Measurements from ENCODE around the gene MEA1. TPM values are rescaled to one million over a fixed set of nuclear protein-coding genes. Genes with fewer than 3 reads are reported as not detected.

The MEA1 gene
- total RNA-seq, 1 experiment from 2014 or later = 64.8 TPM

GRCh38 chr6:42981836-42982235 is 31.9 kb downstream of the MEA1 start (continued):
- no peak for TF ChIP-seq REST (IDR thresholded peaks at IDR 0.05; ENCODE audit: low read depth)
- TF ChIP-seq ELF1 (IDR thresholded peaks at IDR 0.05; ENCODE audit: borderline replicate concordance, low read depth) = no peak
- no peak for TF ChIP-seq JUND (IDR thresholded peaks at IDR 0.05)

- DNase-seq (ENCODE audit: low read depth, low spot score) (no peak), ATAC-seq (peak; percentile 5; the same call in 1 of the 2 replicates)
- H3K27ac ChIP-seq (ENCODE audit: low read depth, low read length) = peak overlapping the region; percentile 82
- TF ChIP-seq ATF3 (IDR thresholded peaks at IDR 0.05) (no peak), SP1 (IDR thresholded peaks at IDR 0.05; ENCODE audit: low read depth) (0 out of 2 replicates have a peak, but pooled peaks have one; percentile 4)
- TSS peak; percentile 98 for BruUV-seq (replicated peaks)
- POLR2A ChIA-PET = interaction anchor here (0.9 to 1.6 kb wide), 4 partner anchors 8 to 195 kb away, joined by 3 to 6 read pairs (median 5); partner anchors contain the start of genes CNPY3 and RRP36
- CTCF ChIA-PET = no interaction called here
- no peaks in the 10 kb centered on the region for H3K9me2 ChIP-seq (ENCODE audit: insufficient read depth)
- no peaks in the 10 kb centered on the region for H3K36me3 ChIP-seq (ENCODE audit: control insufficient read depth in 1 of 2, insufficient read depth in 2 of 2, low read length in 2 of 2)
- H3K27me3 ChIP-seq (ENCODE audit: insufficient read depth, low read length) = no peaks in the 10 kb centered on the region
- H3K9me3 ChIP-seq (ENCODE audit: control insufficient read depth in 1 of 2, insufficient read depth in 1 of 2, low read depth in 1 of 2, low read length in 2 of 2) = no peaks in the 10 kb centered on the region
- H3K4me3 ChIP-seq (replicated peaks in 1 of 2; ENCODE audit: low read depth in 1 of 2, low read length in 2 of 2) = peak overlapping the region; percentile 87 to 90
- RAD21 ChIA-PET (ENCODE audit: low non-redundant PET in 1 of 2, low total read pairs in 2 of 2, uncharacterized antibody in 2 of 2, unreplicated experiment in 2 of 2) = no interaction called here
- H2AFZ ChIP-seq (ENCODE audit: low read depth, low read length, poor library complexity, severe bottlenecking) = no peak overlapping the region
- H3K9ac ChIP-seq (ENCODE audit: low read length) = peak overlapping the region; percentile 79
- H3K4me2 ChIP-seq (ENCODE audit: low read length) = peak overlapping the region; percentile 94
- peaks cover 26% of the 10 kb centered on the region for H3K79me2 ChIP-seq (ENCODE audit: insufficient read depth, low read length)
- H3K4me1 ChIP-seq (ENCODE audit: control insufficient read depth in 1 of 2, insufficient read depth in 2 of 2, low read length in 2 of 2) = peaks cover 4 to 28% of the 10 kb centered on the region in 2 experiments; a peak in 2 of 4 replicates
- H4K20me1 ChIP-seq (ENCODE audit: insufficient read depth) = no peaks in the 10 kb centered on the region
- intact Hi-C loops (cut with micrococcal nuclease) = no loop called here
Measured at GRCh38 chr6:42979523-42980177, 34.1 kb downstream of the MEA1 start.
